ENCODE measurements around the gene PBX2.

GRCh38 chr6:32146287-32146686, 43.7 kb downstream of the PBX2 start:
- no peak for TF ChIP-seq CTCF (IDR thresholded peaks at IDR 0.05; ENCODE audit: low read depth, low read length, poor library complexity, severe bottlenecking)
- no peak for TF ChIP-seq EZH2phosphoT487 (IDR thresholded peaks at IDR 0.05; ENCODE audit: borderline replicate concordance, low read length)

Data from DOHH2 (cell line).